Testis (tissue), 2 donors: ENCODE measurements around the gene HYKK.

ENCODE experiments used
- CTCF ChIP-seq, 3 experiments: fragments of 450-650 bp in 2 of 3; fragments of 200-600 bp in 1 of 3; sonication (generic) in 1 of 3; IDR thresholded peaks; one replicate each; pipeline ENCODE4 v1.5.1; 2016 to 2019; ENCODE audit warnings: antibody characterized with exemption in 3 of 3, mild to moderate bottlenecking in 2 of 3, moderate library complexity in 1 of 3
- POLR2A ChIP-seq: fragments of 450-650 bp; IDR thresholded peaks from one replicate; pipeline ENCODE4 v1.6.1; 2017; ENCODE audit warnings: antibody characterized with exemption, mild to moderate bottlenecking, moderate library complexity

- TF ChIP-seq CTCF (IDR thresholded peaks at IDR 0.05) (no peak), POLR2A (no peak)
Observed at GRCh38 chr15:78536134-78536533, 28.8 kb downstream of the HYKK start.
